Measurements from ENCODE around the gene KCP. TPM values are rescaled to one million over a fixed set of nuclear protein-coding genes. Genes with fewer than 3 reads are reported as not detected.
A peak's percentile ranks its signal among the peaks of the same experiment; 100 is the strongest.

Gene KCP
- polyA plus RNA-seq, 3 donors = 0.11 to 0.16 TPM; not detected in 1

- Mint-ChIP-seq H3K9me3 (peaks cover 0 to 6% (median 2%) of the 10 kb centered on the region in 7 donors), H3K4me3 (no peak overlapping the region), H3K27ac (peak overlapping the region in 1 of 7 donors; percentile 53), H3K36me3 (peaks cover 0 to under 1% of the 10 kb centered on the region in 2 donors), H3K4me1 (peaks cover 44% of the 10 kb centered on the region), H3K27me3 (ENCODE audit: low read depth in 3 of 3) (peaks cover 0 to 3% (median 0%) of the 10 kb centered on the region in 3 donors)
- Histone ChIP-seq H3K4me3 (replicated peaks in 1 of 3; ENCODE audit: low read depth in 2 of 3, low read length in 3 of 3) (no peak overlapping the region), H3K9me3 (replicated peaks in 1 of 2; ENCODE audit: control insufficient read depth in 1 of 2, insufficient read depth in 1 of 2, low read length in 2 of 2) (peaks cover 0 to 5% of the 10 kb centered on the region in 2 donors), H3K79me2 (ENCODE audit: insufficient read depth, low read length) (peaks cover under 1% of the 10 kb centered on the region), H3K9ac (ENCODE audit: insufficient read depth, low read length, poor library complexity, severe bottlenecking) (no peak overlapping the region), H3K36me3 (replicated peaks in 1 of 2; ENCODE audit: control insufficient read depth in 1 of 2, insufficient read depth in 2 of 2, low read length in 2 of 2) (no peaks in the 10 kb centered on the region), H3K4me1 (ENCODE audit: control insufficient read depth in 1 of 2, insufficient read depth in 2 of 2, low read length in 2 of 2) (peaks cover 30 to 37% of the 10 kb centered on the region in 2 donors), H2AFZ (ENCODE audit: insufficient read depth, low read depth, low read length, poor library complexity, severe bottlenecking) (no peak overlapping the region), H3K27ac (ENCODE audit: low read depth in 1 of 2, low read length in 2 of 2) (no peak overlapping the region), H4K20me1 (ENCODE audit: insufficient read depth, low read length) (no peaks in the 10 kb centered on the region), H3K27me3 (ENCODE audit: control insufficient read depth in 2 of 2, insufficient read depth in 2 of 2, low read length in 2 of 2) (no peaks in the 10 kb centered on the region), H3K4me2 (replicated peaks; ENCODE audit: extremely low read depth, low read length, poor library complexity, severe bottlenecking) (no peak overlapping the region)
- intact Hi-C loops (cut with micrococcal nuclease) = no loop called here
- TF ChIP-seq CTCF (IDR thresholded peaks at IDR 0.05) = no peak
- WGBS (ENCODE audit: insufficient coverage) = 100% methylated on average over 8 of the region's 8 CpGs
- DNase-seq = no peak
Measured at GRCh38 chr7:128928159-128928813, 17.8 kb upstream of the KCP start.

GRCh38 chr7:128924707-128925588 is 14.4 kb upstream of the KCP start:
- no peak overlapping the region for H3K9ac ChIP-seq (ENCODE audit: insufficient read depth, low read length, poor library complexity, severe bottlenecking)

More at GRCh38 chr7:128924707-128925588, 14.4 kb upstream of the KCP start:
- no peak for DNase-seq
- Mint-ChIP-seq H3K27ac (peak overlapping the region in 6 of 7 donors; percentile 22 to 84 (median 54)), H3K27me3 (ENCODE audit: low read depth in 3 of 3) (peaks cover 2 to 8% (median 3%) of the 10 kb centered on the region in 3 donors), H3K36me3 (no peaks in the 10 kb centered on the region), H3K4me1 (peaks cover 41% of the 10 kb centered on the region), H3K9me3 (peaks cover 1 to 6% (median 2%) of the 10 kb centered on the region in 7 donors), H3K4me3 (peak overlapping the region in 1 of 2 donors; percentile 65)
- Histone ChIP-seq H3K4me3 (replicated peaks in 1 of 3; ENCODE audit: low read depth in 2 of 3, low read length in 3 of 3) (peak overlapping the region in 1 of 3 experiments; percentile 23), H3K79me2 (ENCODE audit: insufficient read depth, low read length) (no peaks in the 10 kb centered on the region), H4K20me1 (ENCODE audit: insufficient read depth, low read length) (no peaks in the 10 kb centered on the region), H3K27ac (ENCODE audit: low read depth in 1 of 2, low read length in 2 of 2) (no peak overlapping the region), H3K27me3 (ENCODE audit: control insufficient read depth in 2 of 2, insufficient read depth in 2 of 2, low read length in 2 of 2) (peaks cover 0 to 4% of the 10 kb centered on the region in 2 donors), H3K36me3 (replicated peaks in 1 of 2; ENCODE audit: control insufficient read depth in 1 of 2, insufficient read depth in 2 of 2, low read length in 2 of 2) (no peaks in the 10 kb centered on the region), H2AFZ (ENCODE audit: insufficient read depth, low read depth, low read length, poor library complexity, severe bottlenecking) (no peak overlapping the region), H3K4me1 (ENCODE audit: control insufficient read depth in 1 of 2, insufficient read depth in 2 of 2, low read length in 2 of 2) (peaks cover 24 to 38% of the 10 kb centered on the region in 2 donors), H3K4me2 (replicated peaks; ENCODE audit: extremely low read depth, low read length, poor library complexity, severe bottlenecking) (peak overlapping the region; percentile 29), H3K9me3 (replicated peaks in 1 of 2; ENCODE audit: control insufficient read depth in 1 of 2, insufficient read depth in 1 of 2, low read length in 2 of 2) (peaks cover 0 to 5% of the 10 kb centered on the region in 2 donors)
- 32% methylated on average over 5 of the region's 8 CpGs for WGBS (ENCODE audit: insufficient coverage)
- intact Hi-C loops (cut with micrococcal nuclease) = no loop called here
- TF ChIP-seq CTCF (IDR thresholded peaks at IDR 0.05) = no peak

All from CD14-positive monocyte (primary cell).